Body of pancreas (tissue), 4 donors: Measurements from ENCODE around the gene HOXC12. TPM values are rescaled to one million over a fixed set of nuclear protein-coding genes. Genes with fewer than 3 reads are reported as not detected.

Experiments used
- ATAC-seq: fragments of 150-250 bp; one replicate; pipeline ENCODE4 v1.9.1; 2016
- DNase-seq, 4 donors: peaks; one replicate each; pipeline ENCODE4 v3.0.0-alpha.2; 2019
- H3K27ac ChIP-seq, 4 donors: fragments of 200-600 bp; sonication (generic); 1 replicate in 3 of 4; 2 replicates in 1 of 4; pipeline versions ENCODE4 v1.5.1 to v1.6.1; 2016 to 2019; ENCODE audit warnings: mild to moderate bottlenecking in 1 of 4, mixed read lengths in 1 of 4, moderate library complexity in 1 of 4
- H3K27me3 ChIP-seq, 2 donors: fragments of 200-600 bp; sonication (generic); one replicate each; pipeline ENCODE4 v1.6.0; 2016; ENCODE audit warnings: mild to moderate bottlenecking in 1 of 2
- H3K36me3 ChIP-seq, 2 donors: fragments of 200-600 bp; sonication (generic); replicated peaks in 1 of 2; 2 replicates each; pipeline ENCODE4 v1.5.1; 2016; ENCODE audit warnings: low read depth in 2 of 2; ENCODE audit not compliant: insufficient read depth in 1 of 2
- H3K4me1 ChIP-seq: fragments of 200-600 bp; sonication (generic); one replicate; pipeline ENCODE4 v1.6.0; 2016
- H3K4me3 ChIP-seq, 2 donors: fragments of 200-600 bp; sonication (generic); 1 replicate in 1 of 2; 2 replicates in 1 of 2; pipeline ENCODE4 v1.5.1; 2016 to 2019
- H3K9me3 ChIP-seq, 3 donors: fragments of 200-600 bp; sonication (generic); 1 replicate in 2 of 3; 2 replicates in 1 of 3; pipeline ENCODE4 v1.5.1; 2016
- CTCF ChIP-seq, 7 experiments: fragments of 450-650 bp in 4 of 7; fragments of 200-600 bp in 3 of 7; sonication (generic) in 3 of 7; IDR thresholded peaks; one replicate each; pipeline ENCODE4 v1.5.1; 2016 to 2019; ENCODE audit warnings: antibody characterized with exemption in 7 of 7
- POLR2A ChIP-seq, 3 donors: fragments of 450-650 bp; IDR thresholded peaks; one replicate each; pipeline ENCODE4 v1.6.1; 2016; ENCODE audit warnings: antibody characterized with exemption in 3 of 3, mild to moderate bottlenecking in 2 of 3
- WGBS, 2 donors: methylation state at CpG; one replicate each; pipeline ENCODE4 v1.1.5; 2017; 5-methylcytosine and 5-hydroxymethylcytosine counted together
- intact Hi-C: fragments of 100-400 bp; cut with DNase I; formaldehyde crosslinking; loops from one replicate; pipeline ENCODE4 v1.15.1; 2023
- total RNA-seq, 2 donors: library from RNA; depleted of rRNA; stranded (reverse); fragments of >200 nt; gene quantifications; one replicate each; pipeline ENCODE4 v1.1.0, GENCODE V29; 2016

The HOXC12 gene
- total RNA-seq, 2 donors from 2014 or later, result not detected

- TF ChIP-seq CTCF (IDR thresholded peaks at IDR 0.05), result no peak
- no peak for TF ChIP-seq POLR2A (IDR thresholded peaks at IDR 0.05)
- no peak for ATAC-seq
- WGBS, 2 donors, result 6 to 14% methylated on average over 30 to 39 of the region's 39 CpGs
- DNase-seq, result no peak
- Histone ChIP-seq H3K4me3 (no peak overlapping the region), H3K4me1 (peaks cover 14% of the 10 kb centered on the region), H3K27me3 (peaks cover 0 to 78% of the 10 kb centered on the region in 2 donors), H3K36me3 (no peaks in the 10 kb centered on the region), H3K9me3 (no peaks in the 10 kb centered on the region), H3K27ac (no peak overlapping the region)
- intact Hi-C loops, result no loop called here
These were observed 5.7 kb downstream of the HOXC12 start for GRCh38 chr12:53960187-53961024.

GRCh38 chr12:53961025-53961761 is 6.5 kb downstream of the HOXC12 start:
- ATAC-seq, result no peak
- intact Hi-C loops, result no loop called here
- H3K27me3 ChIP-seq, result peaks cover 0 to 78% of the 10 kb centered on the region in 2 donors
- no peak overlapping the region for H3K27ac ChIP-seq
- no peak overlapping the region for H3K4me3 ChIP-seq
- H3K9me3 ChIP-seq, result no peaks in the 10 kb centered on the region
- H3K4me1 ChIP-seq, result peaks cover 14% of the 10 kb centered on the region
- TF ChIP-seq CTCF (IDR thresholded peaks at IDR 0.05) (no peak), POLR2A (IDR thresholded peaks at IDR 0.05) (no peak)
- DNase-seq, result no peak
- H3K36me3 ChIP-seq, result no peaks in the 10 kb centered on the region
- 3% methylated on average over 71 of the region's 72 CpGs; no CpG with 5 or more reads in 1 of the 2 donors for WGBS, 2 donors

- no peak for ATAC-seq
- no peak for DNase-seq
- TF ChIP-seq POLR2A (IDR thresholded peaks at IDR 0.05) (no peak), CTCF (IDR thresholded peaks at IDR 0.05) (no peak)
- peaks cover 21% of the 10 kb centered on the region for H3K4me1 ChIP-seq
- 28 to 31% methylated on average over 7 of the region's 7 CpGs for WGBS, 2 donors
- H3K9me3 ChIP-seq, result no peaks in the 10 kb centered on the region
- H3K36me3 ChIP-seq, result no peaks in the 10 kb centered on the region
- H3K27ac ChIP-seq, result no peak overlapping the region
- no peak overlapping the region for H3K4me3 ChIP-seq
- peaks cover 0 to 77% of the 10 kb centered on the region in 2 donors for H3K27me3 ChIP-seq
- intact Hi-C loops, result no loop called here
These were observed 8.3 kb downstream of the HOXC12 start for GRCh38 chr12:53963005-53963404.

- Histone ChIP-seq H3K4me3 (no peak overlapping the region), H3K27me3 (peaks cover 0 to 79% of the 10 kb centered on the region in 2 donors), H3K4me1 (peaks cover 21% of the 10 kb centered on the region), H3K36me3 (no peaks in the 10 kb centered on the region), H3K9me3 (no peaks in the 10 kb centered on the region), H3K27ac (no peak overlapping the region)
- WGBS, 2 donors, result 8 to 11% methylated on average over 38 of the region's 38 CpGs
- no peak for ATAC-seq
- TF ChIP-seq CTCF (IDR thresholded peaks at IDR 0.05) (no peak), POLR2A (IDR thresholded peaks at IDR 0.05) (no peak)
- no peak for DNase-seq
- intact Hi-C loops, result no loop called here
These were observed 9.0 kb downstream of the HOXC12 start for GRCh38 chr12:53963434-53964314.
